ENCODE results near the gene DAB1. TPM values are rescaled to one million over a fixed set of nuclear protein-coding genes. Genes with fewer than 3 reads are reported as not detected.

Gene DAB1
- total and polyA plus RNA-seq, 2 of the 8 experiments (the other 6 are each of a cell fraction or from before 2014, with no cell fraction given) = 4.4 to 11.8 TPM

GRCh38 chr1:57065442-57065841, 358.4 kb downstream of the DAB1 start:
- Histone ChIP-seq H3K18ac (ENCODE audit: extremely low read depth, low read length) (no peak overlapping the region), H4K91ac (replicated peaks; ENCODE audit: insufficient read length, low read length) (no peak overlapping the region), H3K23ac (ENCODE audit: insufficient read length) (no peak overlapping the region), H3K9ac (replicated peaks in 1 of 4; ENCODE audit: extremely low read depth in 1 of 4, low read depth in 3 of 4, low read length in 3 of 4) (no peak overlapping the region), H3K4me3 (ENCODE audit: extremely low read depth in 1 of 4, insufficient read depth in 2 of 4, low read depth in 3 of 4, low read length in 4 of 4) (no peak overlapping the region), H2BK120ac (replicated peaks; ENCODE audit: low read depth, low read length) (no peak overlapping the region), H3K79me2 (ENCODE audit: control insufficient read depth in 1 of 2, insufficient read depth in 2 of 2, low read length in 2 of 2) (no peaks in the 10 kb centered on the region), H4K5ac (ENCODE audit: insufficient read length, low read depth, low read length) (no peak overlapping the region), H3K23me2 (ENCODE audit: low read depth, low read length) (no peaks in the 10 kb centered on the region), H3K9me3 (ENCODE audit: insufficient read depth in 2 of 2, low read depth in 1 of 2, low read length in 1 of 2) (no peaks in the 10 kb centered on the region), H2AK5ac (ENCODE audit: low read depth, low read length) (no peak overlapping the region), H3K36me3 (ENCODE audit: control insufficient read depth in 2 of 4, insufficient read depth in 4 of 4, low read length in 3 of 4) (no peaks in the 10 kb centered on the region), H3K14ac (ENCODE audit: insufficient read length) (no peak overlapping the region), H3K4me1 (replicated peaks in 1 of 4; ENCODE audit: control insufficient read depth in 3 of 4, insufficient read depth in 4 of 4, low read length in 3 of 4) (peaks cover 0 to 3% (median 0%) of the 10 kb centered on the region in 4 experiments; a peak in 1 of 7 replicates), H2AFZ (ENCODE audit: low read length) (no peak overlapping the region), H3K79me1 (ENCODE audit: low read depth, low read length) (no peaks in the 10 kb centered on the region), H3K4ac (replicated peaks; ENCODE audit: insufficient read length, low read depth, low read length) (no peak overlapping the region), H4K20me1 (replicated peaks in 1 of 2; ENCODE audit: control insufficient read depth in 1 of 2, insufficient read depth in 2 of 2, low read length in 2 of 2) (no peaks in the 10 kb centered on the region), H2BK15ac (ENCODE audit: low read length) (no peak overlapping the region), H3K4me2 (ENCODE audit: insufficient read depth in 1 of 2, low read depth in 2 of 2, low read length in 2 of 2) (no peak overlapping the region), H3K27me3 (replicated peaks in 1 of 4; ENCODE audit: control insufficient read depth in 3 of 4, extremely low read depth in 1 of 4, insufficient read depth in 3 of 4, low read length in 3 of 4) (no peaks in the 10 kb centered on the region), H3K56ac (replicated peaks; ENCODE audit: insufficient read length, low read depth, low read length) (no peak overlapping the region), H4K8ac (ENCODE audit: extremely low read depth, insufficient read depth, low read length) (no peak overlapping the region), H2BK20ac (ENCODE audit: low read length) (no peak overlapping the region), H2BK5ac (ENCODE audit: low read depth, low read length) (no peak overlapping the region), H3K27ac (ENCODE audit: low read depth, low read length) (no peak overlapping the region), H2BK12ac (ENCODE audit: low read depth, low read length) (no peak overlapping the region)
- WGBS, 2 experiments (ENCODE audit: extremely low coverage in 1 of 2, insufficient coverage in 1 of 2, insufficient read length in 1 of 2, insufficient replicate concordance in 2 of 2, low coverage in 1 of 2, low lambda C conversion rate in 2 of 2, missing lambda C conversion rate in 1 of 2) = 94% methylated on average over 3 of the region's 3 CpGs; no CpG with 5 or more reads in 1 of the 2 experiments
- CTCF ChIA-PET (ENCODE audit: partially characterized antibody) = interaction anchor here (0.8 to 2.0 kb wide), 3 partner anchors 13 to 258 kb away, joined by 3 to 7 read pairs (median 4); no protein-coding TSS in a partner anchor
- POLR2A ChIA-PET (ENCODE audit: partially characterized antibody) = no interaction called here
- DNase-seq (ENCODE audit: low read depth in 1 of 2, low spot score in 2 of 2) = no peak
- no peak for FAIRE-seq
- TF ChIP-seq NRF1 (IDR thresholded peaks at IDR 0.05; ENCODE audit: low read depth, low read length) (no peak), SIN3A (conservative IDR thresholded peaks at IDR 0.05 in 1 of 2, IDR thresholded peaks at IDR 0.05 in 1 of 2; ENCODE audit: low read depth in 1 of 2, low read length in 2 of 2) (no peak), SP2 (IDR thresholded peaks at IDR 0.05; ENCODE audit: low read length) (no peak), BCL11A (IDR thresholded peaks at IDR 0.05; ENCODE audit: low read depth in 2 of 2, low read length in 2 of 2) (no peak), MAFK (IDR thresholded peaks at IDR 0.05; ENCODE audit: low read depth, low read length) (no peak), TEAD4 (IDR thresholded peaks at IDR 0.05; ENCODE audit: low read depth, low read length) (no peak), KDM1A (IDR thresholded peaks at IDR 0.05; ENCODE audit: borderline replicate concordance, low read length) (no peak), RAD21 (IDR thresholded peaks at IDR 0.05 in 1 of 2, conservative IDR thresholded peaks at IDR 0.05 in 1 of 2; ENCODE audit: low read depth in 2 of 2, low read length in 2 of 2) (no peak), RBBP5 (IDR thresholded peaks at IDR 0.05; ENCODE audit: borderline replicate concordance, low read depth, low read length) (no peak)

Measured in H1 (cell line).